Mesothelial cell of epicardium (in vitro differentiated cells): Measurements from ENCODE around the gene PPFIA1. TPM values are rescaled to one million over a fixed set of nuclear protein-coding genes. Genes with fewer than 3 reads are reported as not detected.

Experiments
- DNase-seq, 2 experiments: peaks; one replicate each; pipeline ENCODE4 v3.0.0; 2021; ENCODE audit warnings: low spot score in 2 of 2; ENCODE audit not compliant: unreplicated experiment in 2 of 2
- H3K27ac Mint-ChIP-seq: 2 replicates; pipeline ENCODE4 v1.8.0; 2021; ENCODE audit warnings: mixed read lengths
- H3K27me3 Mint-ChIP-seq: 2 replicates; pipeline ENCODE4 v1.8.0; 2021; ENCODE audit warnings: low read depth, mixed read lengths
- H3K36me3 Mint-ChIP-seq: 2 replicates; pipeline ENCODE4 v1.8.0; 2021; ENCODE audit warnings: mixed read lengths
- H3K4me1 Mint-ChIP-seq: 2 replicates; pipeline ENCODE4 v1.8.0; 2021; ENCODE audit warnings: mixed read lengths
- H3K4me3 Mint-ChIP-seq: 2 replicates; pipeline ENCODE4 v1.8.0; 2021; ENCODE audit warnings: mild to moderate bottlenecking, moderate library complexity, mixed read lengths
- H3K9me3 Mint-ChIP-seq: 2 replicates; pipeline ENCODE4 v1.8.0; 2021; ENCODE audit warnings: mixed read lengths
- total RNA-seq: library from RNA; stranded (reverse); gene quantifications from 3 replicates; pipeline ENCODE4 v1.2.1, GENCODE V29; 2021
- TF ChIP-seq, protein P1 (sequence below): fragments of 200-600 bp; sonication (generic); IDR thresholded peaks from one replicate; pipeline ENCODE4 v1.5.0; 2021; ENCODE audit warnings: antibody characterized with exemption; ENCODE audit not compliant: unreplicated experiment

Gene PPFIA1
- total RNA-seq = 58.3 to 66.8 TPM (median 59.1 TPM) in 3 replicates

DNA sequence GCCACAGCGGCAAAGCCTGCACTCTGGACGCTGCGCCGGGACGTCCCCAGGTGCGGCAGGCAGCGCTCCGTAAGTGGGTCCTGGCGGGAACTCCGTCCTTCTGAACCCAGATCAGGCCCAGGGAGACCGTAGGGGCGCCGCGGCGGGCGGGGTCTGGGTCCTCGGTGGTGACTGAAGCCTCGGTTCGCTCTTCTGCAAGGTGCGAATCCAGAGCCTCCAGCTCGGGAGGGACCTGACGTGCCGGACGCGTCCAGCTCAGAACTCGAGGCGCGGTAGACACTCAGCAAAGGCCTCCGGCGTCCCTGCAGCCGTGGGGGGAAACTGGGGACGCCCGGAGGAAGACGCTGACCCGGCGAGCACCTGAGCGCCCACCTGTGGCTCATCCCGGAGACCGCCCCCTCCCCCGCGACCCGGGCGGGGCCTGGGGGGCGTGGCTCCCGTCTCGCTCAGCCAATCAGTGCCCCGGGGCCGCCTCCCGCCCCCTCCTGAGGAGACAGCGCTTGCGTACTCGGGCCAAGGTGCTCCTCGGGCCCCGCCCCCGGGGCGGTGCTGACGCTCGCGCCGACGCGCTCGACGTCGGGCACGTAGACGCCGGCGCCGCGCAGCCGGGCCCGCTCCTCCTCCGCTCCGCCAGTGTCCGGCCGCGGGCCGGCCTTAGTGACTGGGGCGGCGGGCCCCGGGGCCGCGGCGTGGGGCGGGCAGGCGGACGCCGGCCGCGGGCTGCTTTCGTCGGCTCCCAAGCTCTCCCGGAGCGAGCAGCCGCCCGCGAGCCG, at the start of gene PPFIA1:
TSS of gene PPFIA1 (plus strand) at position 587 of the 773 bp plus-strand sequence. CDS start 1,483 bp downstream, outside the sequence.
- Mint-ChIP-seq H3K4me3 (peak within 1 kb of the TSS; percentile 86), H3K4me1 (peaks cover 19% of the 10 kb centered on the region)

DNA sequence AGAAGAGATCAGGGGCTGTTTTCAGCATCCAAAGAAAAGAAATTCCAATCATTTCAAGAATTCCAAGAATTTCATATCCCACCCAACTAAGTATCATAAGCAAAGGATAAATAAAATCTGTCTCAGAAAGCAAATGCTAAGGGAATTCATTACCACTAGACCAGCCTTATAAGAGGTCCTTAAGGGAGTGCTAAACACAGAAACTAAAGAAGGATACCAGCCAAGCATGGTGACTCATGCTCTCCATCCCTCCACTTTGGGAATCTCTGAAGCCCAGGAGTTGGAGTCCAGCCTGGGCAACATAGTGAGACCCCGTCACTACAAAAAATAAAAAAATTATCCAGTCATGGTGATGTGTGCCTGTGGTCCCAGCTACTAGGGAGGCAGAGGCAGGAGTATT, 49.6 kb upstream of the PPFIA1 start:
- Mint-ChIP-seq H3K27ac (no peak overlapping the region), H3K4me1 (peaks cover 5% of the 10 kb centered on the region), H3K9me3 (peaks cover 5% of the 10 kb centered on the region), H3K27me3 (peaks cover 26% of the 10 kb centered on the region), H3K4me3 (no peak overlapping the region), H3K36me3 (no peaks in the 10 kb centered on the region)
- no peak for DNase-seq
- TF ChIP-seq, protein P1, sequence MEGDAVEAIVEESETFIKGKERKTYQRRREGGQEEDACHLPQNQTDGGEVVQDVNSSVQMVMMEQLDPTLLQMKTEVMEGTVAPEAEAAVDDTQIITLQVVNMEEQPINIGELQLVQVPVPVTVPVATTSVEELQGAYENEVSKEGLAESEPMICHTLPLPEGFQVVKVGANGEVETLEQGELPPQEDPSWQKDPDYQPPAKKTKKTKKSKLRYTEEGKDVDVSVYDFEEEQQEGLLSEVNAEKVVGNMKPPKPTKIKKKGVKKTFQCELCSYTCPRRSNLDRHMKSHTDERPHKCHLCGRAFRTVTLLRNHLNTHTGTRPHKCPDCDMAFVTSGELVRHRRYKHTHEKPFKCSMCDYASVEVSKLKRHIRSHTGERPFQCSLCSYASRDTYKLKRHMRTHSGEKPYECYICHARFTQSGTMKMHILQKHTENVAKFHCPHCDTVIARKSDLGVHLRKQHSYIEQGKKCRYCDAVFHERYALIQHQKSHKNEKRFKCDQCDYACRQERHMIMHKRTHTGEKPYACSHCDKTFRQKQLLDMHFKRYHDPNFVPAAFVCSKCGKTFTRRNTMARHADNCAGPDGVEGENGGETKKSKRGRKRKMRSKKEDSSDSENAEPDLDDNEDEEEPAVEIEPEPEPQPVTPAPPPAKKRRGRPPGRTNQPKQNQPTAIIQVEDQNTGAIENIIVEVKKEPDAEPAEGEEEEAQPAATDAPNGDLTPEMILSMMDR = no peak

More for the DNA sequence above, at the start of gene PPFIA1:
- no peaks in the 10 kb centered on the region for H3K9me3 Mint-ChIP-seq
- TF ChIP-seq, protein P1 = no peak
- peak; percentile 94 to 96 for DNase-seq
- H3K36me3 Mint-ChIP-seq = peaks cover 11% of the 10 kb centered on the region
- peaks cover 21% of the 10 kb centered on the region for H3K27me3 Mint-ChIP-seq
- peak within 1 kb of the TSS; percentile 93 for H3K27ac Mint-ChIP-seq

DNA sequence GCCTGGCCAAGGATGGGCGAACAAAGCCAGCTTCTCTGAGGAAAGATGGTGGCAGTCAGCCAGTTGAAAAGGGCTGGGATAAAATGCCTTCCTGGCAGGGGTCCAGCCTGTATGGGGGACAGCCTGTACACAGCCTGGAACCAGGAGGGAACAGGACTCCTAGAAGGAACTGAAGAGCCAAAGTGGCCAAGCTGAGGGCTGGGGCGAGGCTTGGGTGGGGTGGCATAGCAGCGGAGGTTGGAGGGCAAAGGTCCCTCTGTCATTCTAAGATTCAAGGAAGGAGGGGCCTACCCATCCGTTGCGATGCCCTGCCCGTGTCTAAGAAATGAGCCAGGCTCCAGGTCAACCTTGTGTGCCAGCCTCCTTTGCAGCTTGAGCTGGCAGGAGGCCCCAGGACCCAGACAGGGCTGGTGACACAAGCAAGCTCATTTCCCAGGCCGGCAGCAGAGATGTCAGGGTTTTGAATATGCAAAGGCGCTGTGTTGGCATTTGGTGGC, 44.8 kb upstream of the PPFIA1 start:
- DNase-seq = no peak
- no peaks in the 10 kb centered on the region for H3K36me3 Mint-ChIP-seq
- H3K9me3 Mint-ChIP-seq = peaks cover 2% of the 10 kb centered on the region
- H3K4me1 Mint-ChIP-seq = no peaks in the 10 kb centered on the region
- H3K27me3 Mint-ChIP-seq = peaks cover 15% of the 10 kb centered on the region
- no peak overlapping the region for H3K4me3 Mint-ChIP-seq
- TF ChIP-seq, protein P1 = no peak
- H3K27ac Mint-ChIP-seq = no peak overlapping the region

DNA sequence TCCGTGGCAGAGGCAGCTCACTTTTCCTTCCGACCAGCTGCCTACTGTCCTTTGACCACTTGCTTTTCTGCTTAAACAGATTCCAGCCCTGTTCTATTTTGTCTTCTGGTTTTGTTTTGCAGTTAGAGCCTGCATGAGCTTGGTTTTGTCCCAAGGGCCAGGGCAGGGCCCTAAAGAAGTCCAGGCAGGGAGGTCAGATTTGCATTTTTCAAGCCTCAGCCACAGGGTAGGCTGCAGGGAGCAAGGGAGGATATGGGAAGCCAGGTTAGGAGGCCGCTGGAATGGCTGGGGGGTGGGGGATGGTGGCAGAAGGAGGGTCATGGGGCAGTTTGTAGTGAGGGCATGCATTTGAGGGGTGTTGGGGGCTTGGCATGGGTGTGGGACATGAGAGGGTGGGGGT, 44.3 kb upstream of the PPFIA1 start:
- Mint-ChIP-seq H3K27ac (no peak overlapping the region), H3K4me1 (no peaks in the 10 kb centered on the region), H3K36me3 (no peaks in the 10 kb centered on the region), H3K27me3 (peaks cover 15% of the 10 kb centered on the region), H3K9me3 (no peaks in the 10 kb centered on the region), H3K4me3 (no peak overlapping the region)
- DNase-seq = no peak
- TF ChIP-seq, protein P1 = no peak

- H3K4me1 Mint-ChIP-seq = no peaks in the 10 kb centered on the region
- DNase-seq = no peak
- TF ChIP-seq, protein P1 = no peak
- peaks cover 15% of the 10 kb centered on the region for H3K27me3 Mint-ChIP-seq
- no peaks in the 10 kb centered on the region for H3K36me3 Mint-ChIP-seq
- no peaks in the 10 kb centered on the region for H3K9me3 Mint-ChIP-seq
- H3K27ac Mint-ChIP-seq = no peak overlapping the region
- no peak overlapping the region for H3K4me3 Mint-ChIP-seq
Observed at GRCh38 chr11:70226967-70227366, 43.5 kb upstream of the PPFIA1 start.
